ENCODE measurements around the gene SLC35A1. TPM values are rescaled to one million over a fixed set of nuclear protein-coding genes. Genes with fewer than 3 reads are reported as not detected.
A peak's percentile ranks its signal among the peaks of the same experiment; 100 is the strongest.

The SLC35A1 gene
- total RNA-seq, 1 donor from 2014 or later = 7.9 TPM

DNA sequence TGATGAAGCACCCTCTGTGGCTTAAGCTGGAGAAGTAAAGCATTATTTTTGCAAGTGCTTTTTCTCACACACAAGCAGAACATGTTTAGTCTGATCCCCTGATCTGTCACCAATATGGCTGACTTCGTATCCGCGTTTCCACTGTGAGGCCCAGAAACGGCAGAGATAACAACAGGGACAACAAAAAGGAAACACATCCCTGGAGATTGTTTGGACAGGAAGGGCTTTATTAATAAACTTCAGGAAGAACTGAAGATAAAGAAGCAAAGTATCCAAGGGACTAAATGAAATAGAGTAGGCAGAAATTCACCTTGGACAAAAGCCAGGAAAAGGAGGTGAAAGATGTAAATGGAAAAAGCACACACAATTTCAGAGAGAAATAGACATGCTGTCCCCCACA lies 67.8 kb downstream of the SLC35A1 start:
- TF ChIP-seq CTCF (IDR thresholded peaks at IDR 0.05) = no peak
- Histone ChIP-seq H3K9me3 (no peaks in the 10 kb centered on the region), H3K4me1 (no peaks in the 10 kb centered on the region), H3K27ac (no peak overlapping the region), H3K4me3 (no peak overlapping the region), H3K36me3 (peaks cover 18 to 31% of the 10 kb centered on the region in 2 donors), H3K27me3 (no peaks in the 10 kb centered on the region)
- intact Hi-C loops (cut with DNase I) = no loop called here
- DNase-seq (ENCODE audit: low spot score in 2 of 2) = no peak

GRCh38 chr6:87541041-87541440 lies 68.3 kb downstream of the SLC35A1 start:
- no peak for DNase-seq (ENCODE audit: low spot score in 2 of 2)
- Histone ChIP-seq H3K27me3 (no peaks in the 10 kb centered on the region), H3K4me1 (no peaks in the 10 kb centered on the region), H3K36me3 (peaks cover 19 to 31% of the 10 kb centered on the region in 2 donors), H3K4me3 (no peak overlapping the region), H3K27ac (peak overlapping the region in 1 of 2 donors; percentile 24), H3K9me3 (no peaks in the 10 kb centered on the region)
- no peak for TF ChIP-seq CTCF (IDR thresholded peaks at IDR 0.05)
- intact Hi-C loops (cut with DNase I) = no loop called here

DNA sequence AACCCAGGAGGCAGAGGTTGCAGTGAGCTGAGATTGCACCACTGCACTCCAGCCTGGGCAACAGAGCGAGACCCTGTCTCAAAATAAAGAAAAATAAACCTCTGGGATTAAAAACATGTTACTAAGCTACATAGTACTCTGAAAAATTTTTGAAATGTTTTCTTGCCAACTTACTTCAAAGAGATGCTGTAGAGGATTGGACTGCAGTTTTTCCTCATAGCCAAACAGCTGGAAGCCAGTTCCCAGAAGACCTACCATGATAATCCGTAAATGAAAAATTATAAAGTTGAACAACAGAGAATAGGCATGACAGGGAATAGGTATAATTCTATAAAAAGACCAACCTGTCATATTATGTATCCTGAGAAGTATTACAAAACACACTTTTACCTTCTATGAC lies 69.0 kb downstream of the SLC35A1 start:
- no peak for TF ChIP-seq CTCF (IDR thresholded peaks at IDR 0.05)
- Histone ChIP-seq H3K27ac (peak overlapping the region in 1 of 2 donors; percentile 24), H3K27me3 (no peaks in the 10 kb centered on the region), H3K4me3 (no peak overlapping the region), H3K9me3 (no peaks in the 10 kb centered on the region), H3K4me1 (no peaks in the 10 kb centered on the region), H3K36me3 (peaks cover 26 to 31% of the 10 kb centered on the region in 2 donors)
- DNase-seq (ENCODE audit: low spot score in 2 of 2) = no peak
- intact Hi-C loops (cut with DNase I) = no loop called here

DNA sequence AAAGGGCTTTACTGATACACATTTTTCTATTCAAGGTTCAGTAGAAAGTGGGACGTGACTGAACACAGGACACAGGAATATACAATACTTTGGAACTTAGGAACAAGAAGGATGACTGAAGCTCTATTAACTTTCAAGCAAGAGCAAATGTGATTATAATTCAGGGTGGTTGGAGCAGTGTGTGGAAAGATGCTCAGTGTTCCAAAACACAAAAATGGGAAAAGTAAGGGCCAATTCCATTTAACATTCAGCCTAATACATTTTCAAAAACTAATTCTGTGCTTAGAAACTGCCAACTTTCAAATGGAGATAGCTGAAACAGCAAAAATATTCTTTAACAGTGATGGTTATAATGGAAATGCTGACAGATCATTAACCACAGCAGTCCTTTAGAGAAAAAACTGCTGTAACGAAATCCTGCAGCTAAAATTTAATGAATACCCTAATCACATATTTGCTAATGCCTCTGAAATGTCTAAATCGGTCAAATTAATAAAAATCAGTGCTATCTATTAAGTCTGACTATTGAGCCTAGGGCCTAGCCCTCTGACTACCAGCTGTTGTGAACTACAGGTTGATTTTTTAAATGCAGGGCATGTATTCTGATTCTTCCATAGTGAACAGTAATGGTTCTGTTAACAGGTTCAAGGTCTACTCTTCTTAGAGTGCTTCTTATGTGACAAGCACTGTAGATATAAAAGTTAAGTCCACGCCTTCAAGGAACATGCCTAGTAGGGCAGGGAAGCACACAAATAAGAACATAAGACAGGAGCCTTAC lies 71.1 kb downstream of the SLC35A1 start:
- Histone ChIP-seq H3K27ac (no peak overlapping the region), H3K27me3 (no peaks in the 10 kb centered on the region), H3K36me3 (peaks cover 29 to 46% of the 10 kb centered on the region in 2 donors), H3K9me3 (no peaks in the 10 kb centered on the region), H3K4me1 (no peaks in the 10 kb centered on the region), H3K4me3 (no peak overlapping the region)
- no peak for DNase-seq (ENCODE audit: low spot score in 2 of 2)
- TF ChIP-seq CTCF (IDR thresholded peaks at IDR 0.05) = no peak
- intact Hi-C loops (cut with DNase I) = no loop called here

DNA sequence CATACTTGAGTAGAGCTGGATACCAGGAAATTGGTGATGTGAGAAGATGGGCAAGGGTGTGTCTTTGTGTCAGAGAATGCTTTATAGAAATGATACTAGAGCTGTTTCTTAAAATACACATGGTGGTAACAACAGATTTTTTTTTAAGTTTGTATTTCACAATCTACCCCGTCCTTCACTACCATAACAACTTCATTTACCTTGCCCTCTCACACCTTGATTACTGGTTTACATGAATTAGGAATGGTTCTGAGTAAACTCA lies 71.6 kb downstream of the SLC35A1 start:
- no peak overlapping the region for H3K4me3 ChIP-seq
- no peaks in the 10 kb centered on the region for H3K27me3 ChIP-seq

More for the DNA sequence above, 71.6 kb downstream of the SLC35A1 start:
- Histone ChIP-seq H3K27ac (no peak overlapping the region), H3K9me3 (no peaks in the 10 kb centered on the region), H3K36me3 (peaks cover 28 to 48% of the 10 kb centered on the region in 2 donors), H3K4me1 (no peaks in the 10 kb centered on the region)
- intact Hi-C loops (cut with DNase I) = no loop called here
- TF ChIP-seq CTCF (IDR thresholded peaks at IDR 0.05) = no peak
- no peak for DNase-seq (ENCODE audit: low spot score in 2 of 2)
